Smooth muscle cell (in vitro differentiated cells): Measurements from ENCODE around the gene SPATA3. TPM values are rescaled to one million over a fixed set of nuclear protein-coding genes. Genes with fewer than 3 reads are reported as not detected.

Experiments used
- DNase-seq: peaks from one replicate; lab custom pipeline; 2025; ENCODE audit not compliant: unreplicated experiment; lab: John Stamatoyannopoulos, UW
- H2AFZ ChIP-seq: fragments of 200-600 bp; sonication (generic); 2 replicates; pipeline ENCODE4 v1.6.0; 2016; ENCODE audit warnings: antibody characterized with exemption, low read depth, mild to moderate bottlenecking
- H3F3A ChIP-seq: fragments of 200-600 bp; sonication (generic); 2 replicates; pipeline ENCODE4 v1.6.0; 2017; ENCODE audit warnings: antibody characterized with exemption, low read depth
- H3K27ac ChIP-seq: fragments of 200-600 bp; sonication (generic); 2 replicates; pipeline ENCODE4 v1.5.1; 2016; ENCODE audit warnings: low read depth, mild to moderate bottlenecking
- H3K27me3 ChIP-seq: fragments of 200-600 bp; sonication (generic); 2 replicates; pipeline ENCODE4 v1.6.1; 2016; ENCODE audit warnings: low read depth, mild to moderate bottlenecking
- H3K36me3 ChIP-seq: fragments of 200-600 bp; sonication (generic); 2 replicates; pipeline ENCODE4 v1.5.1; 2016; ENCODE audit warnings: low read depth
- H3K4me1 ChIP-seq: fragments of 200-600 bp; sonication (generic); 2 replicates; pipeline ENCODE4 v1.5.1; 2016; ENCODE audit warnings: low read depth
- H3K4me2 ChIP-seq: fragments of 200-600 bp; sonication (generic); 2 replicates; pipeline ENCODE4 v1.6.0; 2016; ENCODE audit warnings: mild to moderate bottlenecking
- H3K4me3 ChIP-seq: fragments of 200-600 bp; sonication (generic); 2 replicates; pipeline ENCODE4 v1.5.1; 2016; ENCODE audit warnings: mild to moderate bottlenecking
- H3K79me2 ChIP-seq: fragments of 200-600 bp; sonication (generic); 2 replicates; pipeline ENCODE4 v1.6.0; 2016; ENCODE audit warnings: low read depth, mild to moderate bottlenecking
- H3K9ac ChIP-seq: fragments of 200-600 bp; sonication (generic); 2 replicates; pipeline ENCODE4 v1.6.0; 2016; ENCODE audit warnings: low read depth
- H3K9me3 ChIP-seq: fragments of 200-600 bp; sonication (generic); replicated peaks from 2 replicates; pipeline ENCODE4 v1.5.1; 2016; ENCODE audit warnings: low read depth
- H4K20me1 ChIP-seq: fragments of 200-600 bp; sonication (generic); 2 replicates; pipeline ENCODE4 v1.6.0; 2016; ENCODE audit warnings: low read depth
- WGBS: methylation state at CpG from one replicate; pipeline ENCODE4 v1.1.7; 2016; ENCODE audit warnings: low lambda C conversion rate; 5-methylcytosine and 5-hydroxymethylcytosine counted together
- polyA plus RNA-seq: library from polyadenylated mRNA; unstranded; fragments of >200 nt; fragmentation: Nextera tagmentation; extraction: Ambion mirVana; gene quantifications from 2 replicates; pipeline ENCODE4 v1.2.1, GENCODE V29; 2016
- total RNA-seq: library from RNA; depleted of rRNA; stranded (reverse); fragments of >200 nt; gene quantifications from 2 replicates; pipeline ENCODE4 v1.2.3, GENCODE V29; 2014
- TF ChIP-seq, protein P1 (sequence below): fragments of 200-600 bp; sonication (generic); IDR thresholded peaks from 2 replicates; pipeline ENCODE4 v1.5.1; 2017; ENCODE audit warnings: borderline replicate concordance, mild to moderate bottlenecking, antibody characterized with exemption; ENCODE audit not compliant: insufficient read depth, poor library complexity, severe bottlenecking

The SPATA3 gene
- total and polyA plus RNA-seq, 2 experiments from 2014 or later = not detected

GRCh38 chr2:231030725-231031124, 34.8 kb downstream of the SPATA3 start:
- H3F3A ChIP-seq = no peaks in the 10 kb centered on the region
- H3K27me3 ChIP-seq = peaks cover 30% of the 10 kb centered on the region
- no peaks in the 10 kb centered on the region for H3K36me3 ChIP-seq
- H3K4me3 ChIP-seq = no peak overlapping the region
- no peaks in the 10 kb centered on the region for H3K79me2 ChIP-seq
- DNase-seq = no peak
- 93% methylated on average over 3 of the region's 3 CpGs for WGBS
- H3K9ac ChIP-seq = no peak overlapping the region
- H2AFZ ChIP-seq = no peak overlapping the region
- H4K20me1 ChIP-seq = no peaks in the 10 kb centered on the region
- H3K27ac ChIP-seq = no peak overlapping the region
- no peaks in the 10 kb centered on the region for H3K4me1 ChIP-seq
- TF ChIP-seq, protein P1, sequence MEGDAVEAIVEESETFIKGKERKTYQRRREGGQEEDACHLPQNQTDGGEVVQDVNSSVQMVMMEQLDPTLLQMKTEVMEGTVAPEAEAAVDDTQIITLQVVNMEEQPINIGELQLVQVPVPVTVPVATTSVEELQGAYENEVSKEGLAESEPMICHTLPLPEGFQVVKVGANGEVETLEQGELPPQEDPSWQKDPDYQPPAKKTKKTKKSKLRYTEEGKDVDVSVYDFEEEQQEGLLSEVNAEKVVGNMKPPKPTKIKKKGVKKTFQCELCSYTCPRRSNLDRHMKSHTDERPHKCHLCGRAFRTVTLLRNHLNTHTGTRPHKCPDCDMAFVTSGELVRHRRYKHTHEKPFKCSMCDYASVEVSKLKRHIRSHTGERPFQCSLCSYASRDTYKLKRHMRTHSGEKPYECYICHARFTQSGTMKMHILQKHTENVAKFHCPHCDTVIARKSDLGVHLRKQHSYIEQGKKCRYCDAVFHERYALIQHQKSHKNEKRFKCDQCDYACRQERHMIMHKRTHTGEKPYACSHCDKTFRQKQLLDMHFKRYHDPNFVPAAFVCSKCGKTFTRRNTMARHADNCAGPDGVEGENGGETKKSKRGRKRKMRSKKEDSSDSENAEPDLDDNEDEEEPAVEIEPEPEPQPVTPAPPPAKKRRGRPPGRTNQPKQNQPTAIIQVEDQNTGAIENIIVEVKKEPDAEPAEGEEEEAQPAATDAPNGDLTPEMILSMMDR = no peak
- H3K4me2 ChIP-seq = no peak overlapping the region
- no peaks in the 10 kb centered on the region for H3K9me3 ChIP-seq

DNA sequence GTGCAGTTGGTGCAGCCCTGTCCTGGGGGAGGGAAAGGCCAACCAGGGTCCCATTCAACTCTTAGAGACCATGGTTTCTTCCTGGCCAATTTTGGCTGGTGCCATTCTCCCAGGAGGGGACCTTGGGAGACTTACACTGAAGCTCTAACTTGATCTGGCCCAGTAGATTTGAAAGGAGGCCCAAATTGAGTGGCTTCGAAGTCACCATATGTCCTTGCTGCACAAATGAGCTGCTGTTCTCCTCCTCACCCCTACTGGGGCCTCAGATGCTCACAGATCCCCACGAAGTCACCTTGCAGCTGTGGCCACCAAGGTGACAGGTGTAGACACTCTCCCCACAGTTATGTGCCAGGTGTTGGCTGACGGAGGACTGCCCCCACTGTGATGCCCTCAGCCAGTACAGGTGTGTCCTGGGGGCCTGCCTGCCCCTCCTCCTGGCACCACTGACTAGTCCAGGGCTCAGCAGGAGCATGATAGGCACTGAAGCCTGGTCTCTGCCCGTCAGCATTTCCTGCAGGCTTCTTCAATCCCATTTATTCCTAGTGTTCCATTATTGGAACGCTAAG, 36.7 kb downstream of the SPATA3 start:
- no peaks in the 10 kb centered on the region for H4K20me1 ChIP-seq
- WGBS = 81% methylated on average over 5 of the region's 5 CpGs
- no peak overlapping the region for H3K9ac ChIP-seq
- H3K4me1 ChIP-seq = no peaks in the 10 kb centered on the region
- H3K4me2 ChIP-seq = no peak overlapping the region
- no peaks in the 10 kb centered on the region for H3K79me2 ChIP-seq
- H3K27me3 ChIP-seq = peaks cover 46% of the 10 kb centered on the region
- no peak overlapping the region for H3K27ac ChIP-seq
- H3F3A ChIP-seq = no peaks in the 10 kb centered on the region
- H2AFZ ChIP-seq = no peak overlapping the region
- H3K4me3 ChIP-seq = no peak overlapping the region
- TF ChIP-seq, protein P1 = no peak
- no peak for DNase-seq
- H3K36me3 ChIP-seq = no peaks in the 10 kb centered on the region
- H3K9me3 ChIP-seq = no peaks in the 10 kb centered on the region

DNA sequence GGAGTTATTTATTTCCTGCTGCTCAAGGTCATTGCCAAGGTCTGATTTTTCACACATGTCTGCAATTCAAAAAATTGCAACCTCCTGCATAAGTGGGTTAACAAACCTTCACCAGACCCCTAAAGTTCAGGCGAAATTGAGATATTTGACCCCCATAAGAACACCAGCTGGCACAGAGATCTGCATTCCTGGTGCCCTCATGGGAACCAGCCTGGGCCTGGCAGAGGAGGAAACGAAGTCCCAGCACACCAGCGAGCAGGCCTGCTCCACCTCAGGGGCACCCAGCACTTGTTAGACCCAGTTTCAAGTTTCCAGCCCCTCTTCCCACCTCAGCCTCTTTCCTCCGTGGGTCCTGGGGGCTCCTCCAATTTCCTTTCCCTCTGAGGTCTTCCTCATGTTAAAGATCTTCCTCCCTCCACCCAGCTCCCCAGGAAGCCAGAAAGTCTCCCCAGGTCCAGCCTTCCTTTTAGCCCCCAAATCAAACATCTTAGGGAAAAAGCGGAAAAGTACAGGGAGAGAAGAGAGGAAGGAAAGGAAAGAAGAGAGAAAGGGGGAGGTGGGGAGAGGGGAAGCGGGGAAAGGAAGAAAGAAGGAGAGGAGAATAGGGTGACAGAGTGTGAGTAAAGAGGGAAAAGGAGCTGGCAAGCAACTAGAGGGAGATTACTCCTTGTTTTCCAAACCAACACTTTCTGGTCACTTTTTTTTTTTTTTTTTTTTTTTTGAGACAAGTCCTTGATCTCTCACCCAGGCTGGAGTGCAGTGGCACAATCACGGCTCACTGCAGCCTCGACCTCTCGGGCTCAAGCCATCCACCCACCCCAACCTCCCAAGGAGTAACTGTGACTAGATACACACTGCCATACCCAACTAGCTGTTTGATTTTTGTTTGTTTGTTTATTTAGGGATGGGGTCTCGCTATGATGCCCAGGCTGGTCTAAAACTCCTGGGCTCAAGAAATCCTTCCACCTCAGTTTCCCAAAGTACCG, 37.5 kb downstream of the SPATA3 start:
- no peak overlapping the region for H3K4me2 ChIP-seq
- no peaks in the 10 kb centered on the region for H3K36me3 ChIP-seq
- H3K27ac ChIP-seq = no peak overlapping the region
- peaks cover 51% of the 10 kb centered on the region for H3K27me3 ChIP-seq
- H3K9ac ChIP-seq = no peak overlapping the region
- 71% methylated on average over 11 of the region's 11 CpGs for WGBS
- H3K79me2 ChIP-seq = no peaks in the 10 kb centered on the region
- H3K4me3 ChIP-seq = no peak overlapping the region
- no peaks in the 10 kb centered on the region for H3F3A ChIP-seq
- no peak for DNase-seq
- no peaks in the 10 kb centered on the region for H3K4me1 ChIP-seq
- no peaks in the 10 kb centered on the region for H3K9me3 ChIP-seq
- H4K20me1 ChIP-seq = no peaks in the 10 kb centered on the region
- H2AFZ ChIP-seq = no peak overlapping the region
- TF ChIP-seq, protein P1 = no peak
